Smooth muscle cell (in vitro differentiated cells): Measurements from ENCODE around the gene CPAMD8. TPM values are rescaled to one million over a fixed set of nuclear protein-coding genes. Genes with fewer than 3 reads are reported as not detected.
"Not testable (repeated sequence)": the region's sequence is repeated elsewhere in the genome, so short reads cannot be mapped to it uniquely, and the experiment has no call there.

Experiments used
- DNase-seq: peaks from one replicate; lab custom pipeline; 2025; ENCODE audit not compliant: unreplicated experiment; lab: John Stamatoyannopoulos, UW
- H2AFZ ChIP-seq: fragments of 200-600 bp; sonication (generic); 2 replicates; pipeline ENCODE4 v1.6.0; 2016; ENCODE audit warnings: antibody characterized with exemption, low read depth, mild to moderate bottlenecking
- H3F3A ChIP-seq: fragments of 200-600 bp; sonication (generic); 2 replicates; pipeline ENCODE4 v1.6.0; 2017; ENCODE audit warnings: antibody characterized with exemption, low read depth
- H3K27ac ChIP-seq: fragments of 200-600 bp; sonication (generic); 2 replicates; pipeline ENCODE4 v1.5.1; 2016; ENCODE audit warnings: low read depth, mild to moderate bottlenecking
- H3K27me3 ChIP-seq: fragments of 200-600 bp; sonication (generic); 2 replicates; pipeline ENCODE4 v1.6.1; 2016; ENCODE audit warnings: low read depth, mild to moderate bottlenecking
- H3K36me3 ChIP-seq: fragments of 200-600 bp; sonication (generic); 2 replicates; pipeline ENCODE4 v1.5.1; 2016; ENCODE audit warnings: low read depth
- H3K4me1 ChIP-seq: fragments of 200-600 bp; sonication (generic); 2 replicates; pipeline ENCODE4 v1.5.1; 2016; ENCODE audit warnings: low read depth
- H3K4me2 ChIP-seq: fragments of 200-600 bp; sonication (generic); 2 replicates; pipeline ENCODE4 v1.6.0; 2016; ENCODE audit warnings: mild to moderate bottlenecking
- H3K4me3 ChIP-seq: fragments of 200-600 bp; sonication (generic); 2 replicates; pipeline ENCODE4 v1.5.1; 2016; ENCODE audit warnings: mild to moderate bottlenecking
- H3K79me2 ChIP-seq: fragments of 200-600 bp; sonication (generic); 2 replicates; pipeline ENCODE4 v1.6.0; 2016; ENCODE audit warnings: low read depth, mild to moderate bottlenecking
- H3K9ac ChIP-seq: fragments of 200-600 bp; sonication (generic); 2 replicates; pipeline ENCODE4 v1.6.0; 2016; ENCODE audit warnings: low read depth
- H3K9me3 ChIP-seq: fragments of 200-600 bp; sonication (generic); replicated peaks from 2 replicates; pipeline ENCODE4 v1.5.1; 2016; ENCODE audit warnings: low read depth
- H4K20me1 ChIP-seq: fragments of 200-600 bp; sonication (generic); 2 replicates; pipeline ENCODE4 v1.6.0; 2016; ENCODE audit warnings: low read depth
- WGBS: methylation state at CpG from one replicate; pipeline ENCODE4 v1.1.7; 2016; ENCODE audit warnings: low lambda C conversion rate; 5-methylcytosine and 5-hydroxymethylcytosine counted together
- polyA plus RNA-seq: library from polyadenylated mRNA; unstranded; fragments of >200 nt; fragmentation: Nextera tagmentation; extraction: Ambion mirVana; gene quantifications from 2 replicates; pipeline ENCODE4 v1.2.1, GENCODE V29; 2016
- total RNA-seq: library from RNA; depleted of rRNA; stranded (reverse); fragments of >200 nt; gene quantifications from 2 replicates; pipeline ENCODE4 v1.2.3, GENCODE V29; 2014
- TF ChIP-seq, protein P1 (sequence below): fragments of 200-600 bp; sonication (generic); IDR thresholded peaks from 2 replicates; pipeline ENCODE4 v1.5.1; 2017; ENCODE audit warnings: borderline replicate concordance, mild to moderate bottlenecking, antibody characterized with exemption; ENCODE audit not compliant: insufficient read depth, poor library complexity, severe bottlenecking

CPAMD8 gene
- total and polyA plus RNA-seq, 2 experiments from 2014 or later, result 0.81 to 9.4 TPM

DNA sequence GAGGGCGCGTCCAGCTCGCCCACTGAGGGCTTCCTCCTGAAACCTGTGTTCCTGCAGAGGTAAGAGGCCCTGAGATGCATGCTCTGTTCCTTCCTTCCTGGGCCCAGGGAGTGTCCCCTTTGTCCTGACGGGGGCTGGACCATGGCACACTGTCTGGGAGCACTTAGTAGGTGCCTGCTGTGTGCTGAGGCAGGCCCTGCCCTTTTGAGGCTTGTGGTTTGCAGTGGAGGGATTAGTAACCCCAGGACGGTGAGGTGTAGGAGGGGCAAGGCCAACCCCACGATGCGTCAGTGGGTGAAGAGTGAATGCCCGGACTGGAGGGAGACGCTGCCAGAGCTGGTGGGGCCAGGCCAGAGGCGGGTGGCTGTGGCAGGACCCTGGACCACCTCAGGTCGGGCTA is 149.0 kb downstream of the CPAMD8 start:
- TF ChIP-seq, protein P1, sequence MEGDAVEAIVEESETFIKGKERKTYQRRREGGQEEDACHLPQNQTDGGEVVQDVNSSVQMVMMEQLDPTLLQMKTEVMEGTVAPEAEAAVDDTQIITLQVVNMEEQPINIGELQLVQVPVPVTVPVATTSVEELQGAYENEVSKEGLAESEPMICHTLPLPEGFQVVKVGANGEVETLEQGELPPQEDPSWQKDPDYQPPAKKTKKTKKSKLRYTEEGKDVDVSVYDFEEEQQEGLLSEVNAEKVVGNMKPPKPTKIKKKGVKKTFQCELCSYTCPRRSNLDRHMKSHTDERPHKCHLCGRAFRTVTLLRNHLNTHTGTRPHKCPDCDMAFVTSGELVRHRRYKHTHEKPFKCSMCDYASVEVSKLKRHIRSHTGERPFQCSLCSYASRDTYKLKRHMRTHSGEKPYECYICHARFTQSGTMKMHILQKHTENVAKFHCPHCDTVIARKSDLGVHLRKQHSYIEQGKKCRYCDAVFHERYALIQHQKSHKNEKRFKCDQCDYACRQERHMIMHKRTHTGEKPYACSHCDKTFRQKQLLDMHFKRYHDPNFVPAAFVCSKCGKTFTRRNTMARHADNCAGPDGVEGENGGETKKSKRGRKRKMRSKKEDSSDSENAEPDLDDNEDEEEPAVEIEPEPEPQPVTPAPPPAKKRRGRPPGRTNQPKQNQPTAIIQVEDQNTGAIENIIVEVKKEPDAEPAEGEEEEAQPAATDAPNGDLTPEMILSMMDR, result no peak
- Histone ChIP-seq H3K27ac (no peak overlapping the region), H3K79me2 (peaks cover 14% of the 10 kb centered on the region), H3K27me3 (no peaks in the 10 kb centered on the region), H3K4me3 (no peak overlapping the region), H3K9ac (no peak overlapping the region), H3K36me3 (no peaks in the 10 kb centered on the region), H3F3A (no peaks in the 10 kb centered on the region), H3K4me1 (no peaks in the 10 kb centered on the region), H3K4me2 (no peak overlapping the region), H3K9me3 (no peaks in the 10 kb centered on the region), H2AFZ (no peak overlapping the region), H4K20me1 (peaks cover 13% of the 10 kb centered on the region)
- WGBS, result 89% methylated on average over 10 of the region's 11 CpGs
- DNase-seq, result no peak

DNA sequence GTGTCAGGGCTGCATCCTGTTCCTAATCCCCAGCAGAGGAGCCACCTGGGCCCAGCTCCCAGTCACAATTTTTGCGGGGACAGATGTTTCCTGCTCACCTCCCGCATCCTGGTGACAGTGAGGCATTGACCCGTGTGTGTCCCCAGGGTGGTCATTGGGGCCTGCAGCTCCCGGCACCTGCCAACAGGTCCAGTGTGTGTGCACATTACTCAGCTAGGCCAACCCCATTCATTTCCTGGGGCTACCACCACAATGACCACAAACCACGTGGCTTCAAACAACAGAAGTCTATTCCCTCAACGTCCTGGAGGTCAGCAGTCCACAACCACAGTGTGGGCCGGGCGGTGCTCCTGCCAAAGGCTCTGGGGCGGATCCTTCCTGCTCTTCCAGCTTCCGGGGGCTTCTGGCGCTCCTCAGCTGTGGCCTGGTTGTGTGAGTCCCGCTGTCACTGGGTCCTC is 149.7 kb downstream of the CPAMD8 start:
- peaks cover 14% of the 10 kb centered on the region for H3K79me2 ChIP-seq
- TF ChIP-seq, protein P1, result no peak

DNA sequence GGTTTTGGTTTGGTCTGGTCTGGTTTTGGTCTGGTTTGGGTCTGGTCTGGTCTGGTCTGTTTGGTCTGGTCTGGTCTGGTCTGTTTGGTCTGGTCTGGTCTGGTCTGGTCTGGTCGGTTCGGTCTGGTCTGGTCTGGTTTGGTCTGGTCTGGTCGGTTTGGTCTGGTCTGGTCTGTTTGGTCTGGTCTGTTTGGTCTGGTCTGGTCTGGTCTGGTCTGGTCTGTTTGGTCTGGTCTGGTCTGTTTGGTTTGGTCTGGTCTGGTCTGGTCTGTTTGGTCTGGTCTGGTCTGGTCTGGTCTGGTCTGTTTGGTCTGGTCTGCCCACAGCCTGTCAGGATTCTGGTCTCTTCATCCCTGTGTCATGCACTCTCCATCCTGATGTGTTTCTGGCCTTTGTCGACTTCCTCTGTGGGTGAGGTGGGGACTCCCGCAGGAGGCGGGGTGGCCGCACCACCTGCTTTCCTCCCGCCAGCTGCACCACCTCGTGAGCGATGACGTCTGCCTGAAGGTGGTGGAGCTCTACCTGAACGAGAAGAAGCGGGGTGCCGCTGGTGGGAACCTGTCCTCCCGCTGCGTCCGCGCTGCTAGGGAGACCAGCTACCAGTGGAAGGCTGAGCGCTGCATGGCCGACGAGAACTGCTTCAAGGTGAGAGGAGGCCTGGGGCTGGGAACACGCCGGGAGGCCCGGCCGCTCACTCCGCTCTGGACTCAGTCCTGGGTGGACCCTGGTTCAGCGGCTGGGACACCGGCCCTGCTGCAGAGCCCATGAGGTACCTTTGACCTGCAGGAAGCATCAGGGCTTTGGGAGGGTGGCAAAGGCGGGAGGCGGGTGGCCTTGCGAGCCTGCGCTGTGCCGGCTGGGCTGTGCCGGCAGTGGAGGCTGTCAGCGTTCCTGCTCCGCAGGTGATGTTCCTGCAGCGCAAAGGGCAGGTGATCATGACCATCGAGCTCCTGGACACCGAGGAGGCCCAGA is 150.7 kb downstream of the CPAMD8 start:
- Histone ChIP-seq H3K4me1 (no peaks in the 10 kb centered on the region), H4K20me1 (peaks cover 13% of the 10 kb centered on the region), H3F3A (no peaks in the 10 kb centered on the region), H3K4me3 (no peak overlapping the region), H3K4me2 (no peak overlapping the region), H3K36me3 (peaks cover 5% of the 10 kb centered on the region), H3K79me2 (peaks cover 18% of the 10 kb centered on the region), H3K27me3 (no peaks in the 10 kb centered on the region), H3K27ac (no peak overlapping the region), H3K9me3 (no peaks in the 10 kb centered on the region), H3K9ac (no peak overlapping the region), H2AFZ (no peak overlapping the region)
- TF ChIP-seq, protein P1, result no peak
- WGBS, result 96% methylated on average over 34 of the region's 39 CpGs
- DNase-seq, result no peak

More for the DNA sequence above, 149.7 kb downstream of the CPAMD8 start:
- DNase-seq, result no peak
- Histone ChIP-seq H4K20me1 (peaks cover 13% of the 10 kb centered on the region), H3K36me3 (peaks cover 1% of the 10 kb centered on the region), H2AFZ (no peak overlapping the region), H3K4me1 (no peaks in the 10 kb centered on the region), H3K9ac (no peak overlapping the region), H3K27ac (no peak overlapping the region), H3K4me3 (no peak overlapping the region), H3F3A (no peaks in the 10 kb centered on the region), H3K9me3 (no peaks in the 10 kb centered on the region), H3K4me2 (no peak overlapping the region), H3K27me3 (no peaks in the 10 kb centered on the region)
- WGBS, result 94% methylated on average over 12 of the region's 12 CpGs

DNA sequence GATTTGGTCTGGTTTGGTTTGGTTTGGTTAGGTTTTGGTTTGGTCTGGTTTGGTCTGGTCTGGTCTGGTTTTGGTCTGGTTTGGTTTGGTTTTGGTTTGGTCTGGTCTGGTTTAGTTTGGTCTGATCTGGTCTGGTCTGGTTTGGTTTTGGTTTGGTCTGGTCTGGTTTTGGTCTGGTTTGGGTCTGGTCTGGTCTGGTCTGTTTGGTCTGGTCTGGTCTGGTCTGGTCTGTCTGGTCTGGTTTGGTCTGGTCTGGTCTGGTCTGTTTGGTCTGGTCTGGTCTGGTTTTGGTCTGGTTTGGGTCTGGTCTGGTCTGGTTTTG is 151.7 kb downstream of the CPAMD8 start:
- H4K20me1 ChIP-seq, result peaks cover 13% of the 10 kb centered on the region
- H3K27me3 ChIP-seq, H2AFZ ChIP-seq, H3K27ac ChIP-seq, H3K9me3 ChIP-seq, H3K4me2 ChIP-seq, H3F3A ChIP-seq, H3K4me3 ChIP-seq, H3K4me1 ChIP-seq, DNase-seq, H3K9ac ChIP-seq, H3K36me3 ChIP-seq: not testable (repeated sequence)
- peaks cover 18% of the 10 kb centered on the region for H3K79me2 ChIP-seq
